GM10266 (cell line): Measurements from ENCODE around the gene SLC20A1.

Source experiments
- DNase-seq: peaks from one replicate; pipeline ENCODE4 v3.0.0; 2012; ENCODE audit errors: extremely low spot score
- CTCF ChIP-seq: IDR thresholded peaks from 2 replicates; pipeline ENCODE4 v1.5.1; 2012; ENCODE audit warnings: mild to moderate bottlenecking, low read depth; ENCODE audit not compliant: control insufficient read depth, insufficient read depth; ENCODE audit errors: missing control alignments

The SLC20A1 gene

GRCh38 chr2:112656679-112657078 lies 10.9 kb downstream of the SLC20A1 start:
- TF ChIP-seq CTCF, result no peak
- DNase-seq, result no peak

- no peak for TF ChIP-seq CTCF
- no peak for DNase-seq
Measured at GRCh38 chr2:112658301-112658700, 12.6 kb downstream of the SLC20A1 start.

DNA sequence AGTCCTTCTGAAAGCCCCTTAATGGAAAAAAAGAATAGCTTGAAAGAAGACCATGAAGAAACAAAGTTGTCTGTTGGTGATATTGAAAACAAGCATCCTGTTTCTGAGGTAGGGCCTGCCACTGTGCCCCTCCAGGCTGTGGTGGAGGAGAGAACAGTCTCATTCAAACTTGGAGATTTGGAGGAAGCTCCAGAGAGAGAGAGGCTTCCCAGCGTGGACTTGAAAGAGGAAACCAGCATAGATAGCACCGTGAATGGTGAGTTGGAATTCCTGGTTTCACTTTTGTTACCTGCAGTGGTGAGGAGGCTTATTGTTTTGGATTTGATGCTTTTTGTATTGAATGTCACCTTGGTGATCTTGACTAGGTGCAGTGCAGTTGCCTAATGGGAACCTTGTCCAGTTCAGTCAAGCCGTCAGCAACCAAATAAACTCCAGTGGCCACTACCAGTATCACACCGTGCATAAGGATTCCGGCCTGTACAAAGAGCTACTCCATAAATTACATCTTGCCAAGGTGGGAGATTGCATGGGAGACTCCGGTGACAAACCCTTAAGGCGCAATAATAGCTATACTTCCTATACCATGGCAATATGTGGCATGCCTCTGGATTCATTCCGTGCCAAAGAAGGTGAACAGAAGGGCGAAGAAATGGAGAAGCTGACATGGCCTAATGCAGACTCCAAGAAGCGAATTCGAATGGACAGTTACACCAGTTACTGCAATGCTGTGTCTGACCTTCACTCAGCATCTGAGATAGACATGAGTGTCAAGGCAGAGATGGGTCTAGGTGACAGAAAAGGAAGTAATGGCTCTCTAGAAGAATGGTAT lies 13.3 kb downstream of the SLC20A1 start:
- no peak for DNase-seq
- TF ChIP-seq CTCF, result no peak

DNA sequence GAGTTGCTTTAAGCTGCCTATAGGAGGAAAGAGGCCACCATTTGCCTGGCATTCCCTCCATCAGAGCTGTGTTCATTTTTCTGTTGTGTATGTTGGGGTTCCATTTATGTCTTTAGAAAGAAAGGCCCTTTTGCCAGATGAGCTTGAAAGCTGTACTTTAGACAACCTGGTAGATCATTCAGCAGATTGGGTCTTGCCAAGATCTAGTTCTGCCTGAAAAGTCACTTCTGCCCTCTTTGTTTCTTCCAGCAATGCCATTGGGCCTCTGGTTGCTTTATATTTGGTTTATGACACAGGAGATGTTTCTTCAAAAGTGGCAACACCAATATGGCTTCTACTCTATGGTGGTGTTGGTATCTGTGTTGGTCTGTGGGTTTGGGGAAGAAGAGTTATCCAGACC lies 14.4 kb downstream of the SLC20A1 start:
- TF ChIP-seq CTCF, result no peak
- no peak for DNase-seq

DNA sequence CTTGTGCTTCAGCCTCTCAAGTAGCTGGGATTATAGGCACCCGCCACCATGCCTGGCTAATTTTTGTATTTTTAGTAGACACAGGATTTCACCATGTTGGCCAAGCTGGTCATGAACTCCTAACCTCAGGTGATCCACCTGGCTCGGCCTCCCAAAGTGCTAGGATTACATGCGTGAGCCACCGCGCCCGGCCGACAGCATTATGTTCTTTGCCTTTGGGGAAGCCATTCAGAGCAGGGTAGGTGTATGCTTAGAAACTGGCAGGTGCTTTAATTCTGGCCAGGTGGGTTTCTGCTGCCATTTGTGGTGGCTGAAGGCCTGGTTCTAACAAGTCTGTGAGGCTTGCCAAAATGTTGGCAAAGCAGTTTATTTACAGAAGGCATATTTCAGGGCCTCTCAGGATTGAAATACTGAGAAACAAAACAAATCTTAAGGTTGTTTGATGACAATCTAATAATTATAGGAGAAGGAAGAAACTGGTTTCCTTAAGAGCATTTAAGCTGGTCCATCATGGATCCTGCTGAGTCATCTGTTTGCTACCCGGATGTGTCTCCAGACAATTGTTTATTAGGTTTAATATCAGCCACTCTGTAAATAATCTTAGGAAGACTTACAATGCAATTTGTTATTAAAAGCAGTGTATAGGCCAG lies 16.0 kb downstream of the SLC20A1 start:
- TF ChIP-seq CTCF, result no peak
- DNase-seq, result no peak

DNA sequence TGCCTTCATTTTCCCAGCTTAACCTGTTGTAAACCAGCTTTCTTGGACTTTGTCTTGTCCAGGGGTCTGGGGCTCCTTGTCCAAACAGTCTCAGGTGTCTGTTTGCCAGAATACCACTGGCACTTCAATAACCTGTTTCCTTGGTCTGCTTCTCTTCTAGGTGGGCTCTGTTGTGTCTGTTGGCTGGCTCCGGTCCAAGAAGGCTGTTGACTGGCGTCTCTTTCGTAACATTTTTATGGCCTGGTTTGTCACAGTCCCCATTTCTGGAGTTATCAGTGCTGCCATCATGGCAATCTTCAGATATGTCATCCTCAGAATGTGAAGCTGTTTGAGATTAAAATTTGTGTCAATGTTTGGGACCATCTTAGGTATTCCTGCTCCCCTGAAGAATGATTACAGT lies 17.0 kb downstream of the SLC20A1 start:
- TF ChIP-seq CTCF, result no peak
- DNase-seq, result no peak

- no peak for TF ChIP-seq CTCF
- DNase-seq, result no peak
Measured at GRCh38 chr2:112664689-112665088, 18.9 kb downstream of the SLC20A1 start.
